ENCODE measurements around the gene KCNK3.

Gene KCNK3

DNA sequence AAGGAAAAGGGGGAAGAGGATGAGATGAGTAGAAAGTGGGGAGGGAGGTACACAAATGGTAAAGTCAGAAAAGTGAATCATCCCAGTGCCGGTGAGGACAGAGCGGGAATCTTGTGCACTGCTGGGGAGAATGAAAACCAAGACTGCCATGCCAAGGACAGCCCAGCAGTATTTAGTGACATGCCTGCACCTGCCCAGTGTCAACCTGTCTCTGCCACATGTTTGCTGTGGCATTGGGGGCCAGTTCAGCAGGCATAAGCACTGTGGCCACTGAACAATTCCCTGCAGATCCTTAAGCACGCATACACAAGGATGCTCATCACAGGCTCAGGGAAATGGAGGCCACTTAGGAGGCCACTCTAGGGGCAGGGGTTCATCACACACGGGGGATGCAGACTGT lies 5.2 kb upstream of the KCNK3 start:
- H3K27me3 ChIP-seq (replicated peaks; ENCODE audit: insufficient read depth, low read length): peaks cover 60% of the 10 kb centered on the region

DNA sequence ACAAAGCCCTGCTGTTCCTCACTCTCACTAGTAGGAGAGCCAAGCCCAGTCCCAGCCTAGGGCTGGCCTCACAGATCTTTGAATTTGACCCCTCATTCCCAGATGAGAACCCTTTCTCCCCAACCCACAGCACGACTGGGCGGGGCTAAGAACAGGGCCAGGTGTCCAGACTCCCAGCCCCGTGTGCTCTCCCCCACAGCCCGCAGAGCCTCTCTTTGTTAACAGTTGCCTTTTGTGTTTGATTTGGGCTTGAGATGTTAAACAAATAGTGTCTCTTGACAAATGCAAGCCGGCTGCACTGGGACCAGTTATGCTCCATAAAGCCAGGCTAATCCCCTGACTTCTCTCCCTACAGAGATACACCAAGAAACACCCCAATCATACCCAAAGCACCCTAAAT lies 4.7 kb upstream of the KCNK3 start:
- Histone ChIP-seq H3K36me3 (replicated peaks; ENCODE audit: insufficient read depth, low read length) (no peaks in the 10 kb centered on the region), H4K20me1 (ENCODE audit: insufficient read depth, low read length) (no peaks in the 10 kb centered on the region), H3K9ac (ENCODE audit: low read length) (no peak overlapping the region), H3K27ac (ENCODE audit: low read length) (no peak overlapping the region), H3K9me3 (replicated peaks; ENCODE audit: insufficient read depth, low read length) (no peaks in the 10 kb centered on the region), H3K4me3 (ENCODE audit: low read length) (no peak overlapping the region), H3K4me1 (ENCODE audit: low read length) (no peaks in the 10 kb centered on the region), H3F3A (ENCODE audit: insufficient read depth, low read length) (no peaks in the 10 kb centered on the region), H3K27me3 (replicated peaks; ENCODE audit: insufficient read depth, low read length) (peaks cover 56% of the 10 kb centered on the region), H3K79me2 (ENCODE audit: low read length) (no peaks in the 10 kb centered on the region), H2AFZ (ENCODE audit: low read length) (no peak overlapping the region), H3K9me2 (replicated peaks; ENCODE audit: insufficient read depth, low read length) (no peaks in the 10 kb centered on the region), H3K4me2 (ENCODE audit: low read depth, low read length) (no peak overlapping the region)
- TF ChIP-seq EZH2 (optimal IDR thresholded peaks at IDR 0.05; ENCODE audit: low read depth, low read length): no peak
- TF ChIP-seq, protein P1, sequence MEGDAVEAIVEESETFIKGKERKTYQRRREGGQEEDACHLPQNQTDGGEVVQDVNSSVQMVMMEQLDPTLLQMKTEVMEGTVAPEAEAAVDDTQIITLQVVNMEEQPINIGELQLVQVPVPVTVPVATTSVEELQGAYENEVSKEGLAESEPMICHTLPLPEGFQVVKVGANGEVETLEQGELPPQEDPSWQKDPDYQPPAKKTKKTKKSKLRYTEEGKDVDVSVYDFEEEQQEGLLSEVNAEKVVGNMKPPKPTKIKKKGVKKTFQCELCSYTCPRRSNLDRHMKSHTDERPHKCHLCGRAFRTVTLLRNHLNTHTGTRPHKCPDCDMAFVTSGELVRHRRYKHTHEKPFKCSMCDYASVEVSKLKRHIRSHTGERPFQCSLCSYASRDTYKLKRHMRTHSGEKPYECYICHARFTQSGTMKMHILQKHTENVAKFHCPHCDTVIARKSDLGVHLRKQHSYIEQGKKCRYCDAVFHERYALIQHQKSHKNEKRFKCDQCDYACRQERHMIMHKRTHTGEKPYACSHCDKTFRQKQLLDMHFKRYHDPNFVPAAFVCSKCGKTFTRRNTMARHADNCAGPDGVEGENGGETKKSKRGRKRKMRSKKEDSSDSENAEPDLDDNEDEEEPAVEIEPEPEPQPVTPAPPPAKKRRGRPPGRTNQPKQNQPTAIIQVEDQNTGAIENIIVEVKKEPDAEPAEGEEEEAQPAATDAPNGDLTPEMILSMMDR (IDR thresholded peaks at IDR 0.05; ENCODE audit: low read length): no peak
- TF ChIP-seq EZH2phosphoT487 (IDR thresholded peaks at IDR 0.05; ENCODE audit: low read length): no peak
- DNase-seq: no peak

More for the DNA sequence above, 5.2 kb upstream of the KCNK3 start:
- H3K27ac ChIP-seq (ENCODE audit: low read length): no peak overlapping the region
- no peak overlapping the region for H3K4me2 ChIP-seq (ENCODE audit: low read depth, low read length)
- no peaks in the 10 kb centered on the region for H3F3A ChIP-seq (ENCODE audit: insufficient read depth, low read length)
- TF ChIP-seq EZH2phosphoT487 (IDR thresholded peaks at IDR 0.05; ENCODE audit: low read length) (no peak), EZH2 (optimal IDR thresholded peaks at IDR 0.05; ENCODE audit: low read depth, low read length) (no peak)
- TF ChIP-seq, protein P1 (IDR thresholded peaks at IDR 0.05; ENCODE audit: low read length): no peak
- no peak overlapping the region for H2AFZ ChIP-seq (ENCODE audit: low read length)
- H3K9me3 ChIP-seq (replicated peaks; ENCODE audit: insufficient read depth, low read length): no peaks in the 10 kb centered on the region
- no peak overlapping the region for H3K4me3 ChIP-seq (ENCODE audit: low read length)
- no peaks in the 10 kb centered on the region for H3K4me1 ChIP-seq (ENCODE audit: low read length)
- H3K36me3 ChIP-seq (replicated peaks; ENCODE audit: insufficient read depth, low read length): no peaks in the 10 kb centered on the region
- no peaks in the 10 kb centered on the region for H4K20me1 ChIP-seq (ENCODE audit: insufficient read depth, low read length)
- no peak for DNase-seq
- no peaks in the 10 kb centered on the region for H3K79me2 ChIP-seq (ENCODE audit: low read length)
- H3K9ac ChIP-seq (ENCODE audit: low read length): no peak overlapping the region
- no peaks in the 10 kb centered on the region for H3K9me2 ChIP-seq (replicated peaks; ENCODE audit: insufficient read depth, low read length)

DNA sequence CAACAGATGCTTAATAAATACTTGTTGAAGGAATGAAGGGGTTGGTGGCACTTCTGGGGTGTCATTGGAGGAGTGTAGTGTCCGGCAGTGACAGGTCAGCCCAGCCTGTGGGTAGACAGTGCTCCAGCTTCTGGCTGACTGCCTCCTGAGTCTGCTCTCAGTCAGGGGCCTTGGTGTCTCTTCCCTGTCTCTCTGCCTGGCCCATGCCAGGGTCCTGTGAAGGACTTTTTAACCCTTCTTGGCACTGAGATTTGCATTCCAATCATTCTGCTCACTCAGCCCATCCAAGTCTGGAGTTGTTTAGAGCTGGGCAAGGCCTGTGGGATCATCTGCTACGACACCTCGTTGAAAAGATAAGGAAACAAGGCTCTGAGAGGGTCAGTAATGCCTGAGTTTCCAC lies 1.4 kb upstream of the KCNK3 start:
- no peak for DNase-seq
- Histone ChIP-seq H3K9ac (ENCODE audit: low read length) (no peak overlapping the region), H3K4me2 (ENCODE audit: low read depth, low read length) (no peak overlapping the region), H3K9me3 (replicated peaks; ENCODE audit: insufficient read depth, low read length) (no peaks in the 10 kb centered on the region), H3K4me1 (ENCODE audit: low read length) (no peaks in the 10 kb centered on the region), H2AFZ (ENCODE audit: low read length) (no peak overlapping the region), H3K36me3 (replicated peaks; ENCODE audit: insufficient read depth, low read length) (no peaks in the 10 kb centered on the region), H3K79me2 (ENCODE audit: low read length) (no peaks in the 10 kb centered on the region), H3K27ac (ENCODE audit: low read length) (no peak overlapping the region), H3K27me3 (replicated peaks; ENCODE audit: insufficient read depth, low read length) (peaks cover 59% of the 10 kb centered on the region), H3K4me3 (ENCODE audit: low read length) (no peak overlapping the region), H4K20me1 (ENCODE audit: insufficient read depth, low read length) (no peaks in the 10 kb centered on the region), H3F3A (ENCODE audit: insufficient read depth, low read length) (no peaks in the 10 kb centered on the region), H3K9me2 (replicated peaks; ENCODE audit: insufficient read depth, low read length) (no peaks in the 10 kb centered on the region)
- TF ChIP-seq, protein P1 (IDR thresholded peaks at IDR 0.05; ENCODE audit: low read length): no peak
- TF ChIP-seq EZH2phosphoT487 (IDR thresholded peaks at IDR 0.05; ENCODE audit: low read length) (no peak), EZH2 (optimal IDR thresholded peaks at IDR 0.05; ENCODE audit: low read depth, low read length) (no peak)
